ENCODE results near the gene ZNF316.

Gene ZNF316

DNA sequence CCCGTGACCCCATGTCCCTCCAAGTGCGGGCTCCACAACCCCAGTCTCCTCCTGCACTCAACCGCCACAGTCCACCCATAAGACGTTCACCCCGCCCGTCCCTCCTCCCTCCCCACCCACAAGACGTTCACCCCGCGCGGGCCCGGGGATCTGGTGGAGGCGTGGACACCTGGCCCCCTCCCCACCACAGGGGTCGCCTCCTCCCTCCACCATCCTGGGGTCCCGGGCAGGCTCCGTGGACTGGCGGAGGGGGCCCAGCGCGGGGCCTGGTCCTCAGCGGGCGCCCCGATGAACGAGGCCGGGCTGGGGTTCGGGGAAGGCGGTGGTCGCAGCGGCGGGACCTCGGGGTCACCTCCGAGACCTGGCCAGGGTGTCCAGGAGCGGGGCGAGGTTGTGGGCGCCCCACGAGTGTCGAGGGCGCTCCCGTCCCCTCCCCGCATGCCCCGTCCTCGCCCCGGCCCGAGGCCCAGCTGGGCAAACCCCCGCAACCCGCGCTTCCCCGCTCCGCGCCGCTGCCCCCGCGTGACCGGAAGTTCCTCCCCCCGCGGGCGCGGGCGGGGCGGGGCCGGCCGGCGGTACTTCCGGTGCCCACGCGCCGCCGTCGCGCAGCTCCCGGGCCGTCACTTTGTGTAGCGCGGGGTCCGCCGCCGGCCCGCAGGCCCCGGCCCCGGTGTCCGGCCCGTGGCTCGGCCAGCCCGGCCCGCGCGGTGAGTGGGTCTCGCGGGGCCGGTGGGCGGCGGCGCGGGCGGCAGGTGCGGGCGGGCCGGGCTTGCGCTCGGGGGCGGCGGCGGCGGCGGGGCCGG, at the start of gene ZNF316:
ZNF316 (plus strand) TSS at position 578 of the 803 bp plus-strand sequence. CDS start 5,092 bp downstream, outside the sequence.
- DNase-seq (ENCODE audit: low read depth in 4 of 4, low spot score in 1 of 4) = peak in 3 of 4 experiments; percentile 36 to 53 (median 41)

DNA sequence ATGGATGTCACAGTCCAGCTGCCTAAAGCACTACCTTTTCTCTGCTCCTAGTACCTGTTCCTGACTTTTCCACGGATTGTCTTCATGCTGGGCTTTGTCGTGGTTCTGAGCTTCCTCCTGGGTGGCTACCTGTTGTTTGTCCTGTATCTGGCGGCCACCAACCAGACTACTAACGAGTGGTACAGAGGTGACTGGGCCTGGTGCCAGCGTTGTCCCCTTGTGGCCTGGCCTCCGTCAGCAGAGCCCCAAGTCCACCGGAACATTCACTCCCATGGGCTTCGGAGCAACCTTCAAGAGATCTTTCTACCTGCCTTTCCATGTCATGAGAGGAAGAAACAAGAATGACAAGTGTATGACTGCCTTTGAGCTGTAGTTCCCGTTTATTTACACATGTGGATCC, 48.6 kb upstream of the ZNF316 start:
- no peak for DNase-seq (ENCODE audit: low read depth in 4 of 4, low spot score in 1 of 4)

DNA sequence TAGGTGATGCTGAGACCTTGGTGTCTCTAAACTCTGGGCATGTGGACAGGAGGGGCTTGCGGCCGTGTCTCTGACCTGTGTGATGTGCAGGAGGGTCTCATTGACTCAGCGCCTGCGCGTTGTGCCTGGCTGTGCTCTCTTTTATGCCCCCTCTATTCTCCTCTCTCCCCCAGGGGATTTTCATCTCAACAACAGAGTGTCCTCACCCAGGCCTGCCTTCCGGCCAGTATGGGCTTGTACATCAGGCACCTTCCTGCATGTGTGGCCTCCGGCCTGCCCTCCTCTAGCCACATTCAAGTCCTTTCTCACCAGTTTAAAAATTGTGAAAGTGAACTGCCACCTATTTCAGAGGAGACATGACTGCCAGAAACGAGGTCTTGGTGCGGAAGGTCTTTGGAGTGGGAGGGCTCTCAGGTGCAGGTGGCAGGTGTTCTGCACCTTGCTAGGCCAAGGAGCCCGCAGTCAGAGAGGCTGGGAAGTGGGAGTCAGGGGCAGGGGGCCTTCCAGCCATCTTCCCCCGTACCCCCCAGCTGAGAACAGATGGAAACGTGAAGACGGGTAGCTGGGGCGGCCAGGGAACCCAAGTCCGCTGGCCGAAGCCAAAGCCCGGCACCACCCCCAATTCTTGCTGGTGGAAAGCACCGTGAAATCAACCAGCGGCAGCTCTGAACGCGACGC, 47.8 kb upstream of the ZNF316 start:
- DNase-seq (ENCODE audit: low read depth in 4 of 4, low spot score in 1 of 4) = no peak

DNA sequence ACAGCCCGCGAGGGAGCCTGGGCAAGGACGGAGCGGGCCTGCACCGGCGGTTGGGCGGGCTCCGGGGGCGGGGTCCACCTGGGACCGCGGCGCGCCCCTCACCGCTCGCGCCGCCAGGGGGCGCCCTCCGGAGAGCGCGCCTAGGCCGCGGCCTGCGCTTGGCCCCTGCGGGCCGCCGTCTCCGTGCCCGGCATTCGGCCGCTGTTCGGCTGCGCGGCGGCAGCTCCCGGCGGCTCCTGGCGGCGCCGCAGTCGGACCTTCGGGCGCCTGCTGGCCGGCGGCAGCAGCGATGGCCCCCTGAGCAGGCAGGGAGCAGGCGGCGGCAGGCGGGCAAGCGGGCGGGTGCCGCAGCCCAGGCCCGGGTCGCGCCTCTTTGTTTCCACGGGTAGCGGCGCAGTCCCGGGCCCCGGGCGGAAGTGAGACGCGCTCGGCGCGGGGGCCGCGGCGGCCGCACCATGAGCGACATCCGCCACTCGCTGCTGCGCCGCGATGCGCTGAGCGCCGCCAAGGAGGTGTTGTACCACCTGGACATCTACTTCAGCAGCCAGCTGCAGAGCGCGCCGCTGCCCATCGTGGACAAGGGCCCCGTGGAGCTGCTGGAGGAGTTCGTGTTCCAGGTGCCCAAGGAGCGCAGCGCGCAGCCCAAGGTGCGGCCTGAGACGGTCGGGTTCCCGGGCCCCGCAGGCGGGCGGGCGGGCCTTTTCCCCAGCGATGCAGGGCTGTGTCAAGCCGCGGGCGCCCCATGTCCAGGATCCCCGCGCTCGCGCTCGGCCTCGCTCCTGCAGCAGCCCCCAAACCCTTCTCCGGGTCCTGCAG, 47.1 kb upstream of the ZNF316 start, which contains the start of gene INTS15:
INTS15 (plus strand) TSS at position 193 of the 816 bp plus-strand sequence; CDS start at position 456, 263 bp downstream.
- peak; percentile 53 to 75 (median 73) for DNase-seq (ENCODE audit: low read depth in 4 of 4, low spot score in 1 of 4)

DNA sequence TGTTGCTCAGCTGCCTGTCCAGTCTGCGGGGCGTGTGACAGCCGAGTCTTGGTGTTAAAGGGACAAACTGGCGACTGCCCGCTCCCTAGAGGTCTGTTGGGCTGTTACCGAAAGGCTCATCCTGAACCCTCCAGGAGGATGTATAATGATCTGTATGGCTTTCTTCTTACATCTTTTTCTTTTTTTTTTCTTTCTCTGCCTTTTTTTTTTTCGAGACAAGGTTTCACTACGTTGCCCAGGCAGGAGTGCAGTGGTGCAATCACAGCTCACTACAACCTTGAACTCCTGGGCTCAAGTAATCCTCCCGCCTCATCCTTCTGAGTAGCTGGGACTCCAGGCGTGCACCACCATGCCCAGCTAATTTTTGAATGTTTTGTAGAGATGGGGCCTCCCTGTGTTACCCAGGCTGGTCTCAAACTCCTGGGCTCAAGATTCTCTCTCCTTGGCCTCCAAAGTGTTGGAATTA, 46.4 kb upstream of the ZNF316 start:
- DNase-seq (ENCODE audit: low read depth in 4 of 4, low spot score in 1 of 4) = no peak

DNA sequence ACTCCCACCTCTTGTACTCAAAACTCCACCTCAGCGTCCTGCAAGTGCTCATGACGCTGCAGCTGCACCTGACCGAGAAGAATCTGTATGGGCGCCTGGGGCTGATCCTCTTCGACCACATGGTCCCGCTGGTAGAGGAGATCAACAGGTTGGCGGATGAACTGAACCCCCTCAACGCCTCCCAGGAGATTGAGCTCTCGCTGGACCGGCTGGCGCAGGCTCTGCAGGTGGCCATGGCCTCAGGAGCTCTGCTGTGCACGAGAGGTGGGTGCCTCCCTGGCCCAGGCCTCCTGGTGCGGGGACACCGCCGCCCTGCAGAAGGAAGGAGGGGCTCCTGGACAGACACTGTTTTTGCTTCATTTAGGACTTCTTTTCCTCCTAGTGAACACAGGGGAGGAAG, 37.0 kb upstream of the ZNF316 start:
- no peak for DNase-seq (ENCODE audit: low read depth in 4 of 4, low spot score in 1 of 4)

DNA sequence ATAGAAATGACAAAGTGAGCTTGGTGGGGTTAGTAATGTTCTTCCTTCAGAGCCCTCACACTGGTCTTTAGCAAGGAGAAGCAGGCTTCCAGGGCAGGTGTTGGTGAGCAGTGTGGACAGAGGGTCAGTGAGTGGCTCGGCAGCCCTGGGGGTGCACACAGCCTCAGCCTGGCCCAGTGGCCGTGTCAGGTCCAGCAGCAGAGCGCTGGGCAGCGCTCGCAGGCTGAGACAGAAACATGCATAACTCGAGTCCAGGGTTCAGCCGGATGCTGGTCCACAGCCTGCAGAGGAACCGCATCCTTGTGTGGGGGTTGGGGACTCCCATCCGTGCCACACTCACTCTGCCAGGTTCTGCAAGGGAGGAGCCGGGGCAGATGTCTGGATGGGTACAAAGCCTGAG, 32.7 kb upstream of the ZNF316 start:
- no peak for DNase-seq (ENCODE audit: low read depth in 4 of 4, low spot score in 1 of 4)

DNA sequence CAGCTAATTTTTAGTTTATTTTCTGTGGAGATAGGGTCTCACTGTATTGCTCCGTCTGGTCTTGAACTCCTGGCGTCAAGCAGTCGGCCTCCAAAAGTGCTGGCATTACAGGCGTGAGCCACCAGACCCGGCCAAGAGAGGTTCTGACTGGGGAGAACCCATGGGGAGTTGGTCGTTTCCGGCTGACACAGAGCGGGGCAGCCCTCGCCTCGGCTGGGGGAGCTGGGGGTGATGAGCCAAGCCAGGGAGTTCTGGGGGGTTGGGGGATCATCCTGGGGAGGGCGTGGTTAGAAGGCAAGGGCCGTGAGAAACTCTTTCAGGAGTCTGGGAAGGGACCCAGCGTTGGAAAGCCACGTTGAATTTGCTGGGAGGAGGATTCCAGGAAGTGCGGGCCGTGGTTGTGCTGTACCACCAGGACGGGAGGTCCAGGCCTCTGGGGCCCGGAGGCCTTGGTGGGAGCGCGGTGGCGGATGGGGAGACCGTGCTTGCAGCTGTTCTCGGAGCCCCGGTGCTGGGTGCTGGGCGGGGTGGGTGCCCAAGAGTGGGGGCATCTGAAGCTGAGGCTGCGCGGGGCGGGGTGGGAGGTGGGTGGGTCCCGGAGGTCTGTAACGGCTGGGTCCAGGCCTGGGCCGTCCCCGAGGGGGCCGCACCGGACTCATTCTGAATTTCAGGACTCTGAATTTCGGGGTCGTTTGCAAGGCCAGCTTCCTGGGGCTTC, 30.1 kb upstream of the ZNF316 start:
- DNase-seq (ENCODE audit: low read depth in 4 of 4, low spot score in 1 of 4) = no peak

DNA sequence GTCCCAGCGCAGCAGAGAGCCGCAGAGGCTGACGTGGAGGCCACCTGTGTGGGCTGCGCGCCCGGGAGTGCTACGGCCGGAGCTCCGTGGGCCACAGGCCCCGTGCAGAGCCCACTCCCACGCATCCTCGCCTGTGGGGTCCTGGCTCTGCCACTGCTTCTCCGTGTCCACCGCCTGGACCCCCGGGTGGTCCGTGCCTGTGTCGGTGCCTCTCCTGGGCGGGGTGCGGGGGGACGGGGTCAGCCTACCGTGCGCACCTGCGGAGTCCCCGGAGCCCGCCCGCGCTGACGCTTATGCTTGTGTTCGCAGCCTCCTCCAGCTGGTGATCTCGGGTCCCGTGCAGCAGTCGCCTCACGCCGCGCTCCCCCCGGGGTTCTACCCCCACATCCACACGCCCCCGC, 29.5 kb upstream of the ZNF316 start:
- no peak for DNase-seq (ENCODE audit: low read depth in 4 of 4, low spot score in 1 of 4)

DNA sequence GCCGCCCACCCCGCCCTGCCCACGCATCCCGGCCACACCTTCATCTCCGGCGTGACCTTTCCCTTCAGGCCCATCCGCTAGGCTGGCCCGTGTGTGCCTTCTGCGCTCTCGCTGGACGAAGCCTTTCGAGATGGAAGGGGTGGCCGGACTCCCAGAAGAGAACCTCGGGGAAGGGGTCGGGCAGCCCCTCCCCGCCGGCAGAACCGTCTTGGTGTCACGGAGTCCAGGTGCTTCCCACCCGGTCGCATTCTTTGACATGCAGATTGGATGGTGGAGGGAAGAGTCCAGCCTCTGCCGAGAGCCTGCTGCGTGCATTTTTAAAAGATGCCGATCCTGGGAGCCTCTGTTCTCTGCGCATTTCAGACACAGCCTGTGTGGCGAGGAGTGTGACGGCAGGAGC, 29.0 kb upstream of the ZNF316 start:
- no peak for DNase-seq (ENCODE audit: low read depth in 4 of 4, low spot score in 1 of 4)

DNA sequence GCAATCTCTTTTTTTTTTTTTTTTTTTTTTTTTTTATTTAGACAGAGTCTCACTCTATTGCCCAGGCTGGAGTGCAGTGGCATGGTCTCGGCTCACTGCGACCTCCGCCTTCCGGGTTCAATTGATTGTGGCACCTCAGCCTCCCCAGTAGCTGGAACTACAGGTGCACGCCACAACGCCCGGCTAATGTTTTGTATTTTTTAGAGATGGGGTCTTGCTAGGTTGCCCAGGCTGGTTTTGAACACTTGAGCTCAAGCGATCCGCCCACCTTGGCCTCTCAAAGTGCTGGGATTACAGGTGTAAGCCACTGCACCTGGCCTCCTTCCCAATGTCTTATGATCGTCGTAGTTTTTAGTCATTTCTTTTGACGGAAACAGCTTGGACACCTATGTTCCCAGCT, 28.3 kb upstream of the ZNF316 start:
- no peak for DNase-seq (ENCODE audit: low read depth in 4 of 4, low spot score in 1 of 4)

DNA sequence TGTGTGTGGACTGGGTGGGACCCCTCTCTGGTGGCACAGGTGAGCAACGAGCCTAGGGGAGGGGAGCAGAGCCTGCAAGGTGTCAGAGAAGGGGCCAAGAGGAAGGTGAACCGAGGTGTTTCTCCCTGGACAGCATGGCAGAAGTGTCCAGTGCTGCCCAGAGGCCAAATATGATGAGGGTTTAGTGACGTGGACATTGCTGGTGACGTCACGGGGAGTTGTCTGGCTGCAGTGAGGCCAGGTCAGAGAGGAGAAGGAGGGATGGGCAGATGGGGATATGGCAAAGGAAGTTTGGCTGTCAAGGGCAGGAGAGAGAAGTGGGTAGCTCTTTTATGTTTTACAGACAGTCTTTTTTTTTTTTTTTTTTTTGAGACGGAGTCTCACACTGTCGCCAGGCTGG, 24.3 kb upstream of the ZNF316 start:
- no peak for DNase-seq (ENCODE audit: low read depth in 4 of 4, low spot score in 1 of 4)

DNA sequence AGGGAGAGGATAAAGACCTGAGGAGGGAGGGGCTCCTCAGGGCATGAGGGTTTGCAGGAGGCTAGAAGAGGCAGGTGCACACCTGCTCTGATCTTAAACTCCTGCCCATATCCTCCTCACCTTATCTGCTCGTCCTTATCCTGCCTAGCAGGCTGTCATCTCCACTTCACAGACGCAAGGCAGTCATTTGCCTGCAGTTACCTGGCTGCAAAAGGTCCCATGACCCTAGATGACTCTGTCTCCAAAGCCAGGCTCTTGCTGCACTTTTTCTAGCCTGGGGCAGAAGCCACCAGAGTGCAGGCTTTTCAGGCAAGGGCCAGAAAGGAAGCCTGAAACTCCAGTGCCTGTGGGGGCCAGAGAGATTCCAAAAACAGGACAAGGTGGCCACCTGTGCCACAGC, 23.4 kb upstream of the ZNF316 start:
- no peak for DNase-seq (ENCODE audit: low read depth in 4 of 4, low spot score in 1 of 4)

DNA sequence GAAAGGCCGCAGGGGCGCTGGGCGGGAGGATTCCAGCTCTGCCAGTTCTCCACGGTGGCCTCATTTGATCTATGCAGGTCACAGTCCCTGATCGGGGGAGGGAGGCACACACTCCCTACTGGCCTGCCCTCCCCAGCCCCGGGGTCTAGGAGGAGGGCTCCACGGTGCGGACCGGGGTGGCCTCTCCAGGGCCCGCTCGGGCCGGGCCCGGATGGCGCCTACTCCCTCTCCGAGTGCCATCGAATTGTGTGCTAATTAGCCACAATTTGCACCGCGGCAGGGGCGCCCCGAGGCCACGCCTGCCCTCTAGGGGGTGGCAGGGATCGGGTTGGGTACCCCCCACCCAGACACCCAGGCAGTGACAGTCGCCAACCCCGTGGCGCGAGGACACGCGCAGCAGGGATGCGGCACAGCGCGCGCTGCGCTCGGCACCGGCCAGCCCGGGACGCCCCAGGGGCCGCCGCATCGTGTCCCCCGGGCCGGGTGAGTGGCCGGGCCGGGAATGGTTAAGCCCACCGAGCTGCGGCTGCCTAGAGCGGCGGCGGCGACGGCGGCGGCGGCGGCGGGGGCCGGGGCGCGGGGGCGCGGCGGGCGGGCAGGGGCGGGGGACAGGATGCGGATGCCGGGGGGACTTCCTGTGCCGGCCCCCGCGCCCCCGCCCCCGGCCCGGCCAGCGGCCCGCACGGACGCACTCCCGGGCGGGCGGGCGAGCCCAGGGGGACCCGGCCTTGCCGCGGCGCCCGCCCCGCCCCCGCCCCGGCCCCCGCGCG, 22.0 kb upstream of the ZNF316 start, which contains the start of gene ZNF853:
ZNF853 (plus strand) TSS at position 658 of the 770 bp plus-strand sequence. CDS start 565 bp downstream, outside the sequence.
- DNase-seq (ENCODE audit: low read depth in 4 of 4, low spot score in 1 of 4) = no peak

DNA sequence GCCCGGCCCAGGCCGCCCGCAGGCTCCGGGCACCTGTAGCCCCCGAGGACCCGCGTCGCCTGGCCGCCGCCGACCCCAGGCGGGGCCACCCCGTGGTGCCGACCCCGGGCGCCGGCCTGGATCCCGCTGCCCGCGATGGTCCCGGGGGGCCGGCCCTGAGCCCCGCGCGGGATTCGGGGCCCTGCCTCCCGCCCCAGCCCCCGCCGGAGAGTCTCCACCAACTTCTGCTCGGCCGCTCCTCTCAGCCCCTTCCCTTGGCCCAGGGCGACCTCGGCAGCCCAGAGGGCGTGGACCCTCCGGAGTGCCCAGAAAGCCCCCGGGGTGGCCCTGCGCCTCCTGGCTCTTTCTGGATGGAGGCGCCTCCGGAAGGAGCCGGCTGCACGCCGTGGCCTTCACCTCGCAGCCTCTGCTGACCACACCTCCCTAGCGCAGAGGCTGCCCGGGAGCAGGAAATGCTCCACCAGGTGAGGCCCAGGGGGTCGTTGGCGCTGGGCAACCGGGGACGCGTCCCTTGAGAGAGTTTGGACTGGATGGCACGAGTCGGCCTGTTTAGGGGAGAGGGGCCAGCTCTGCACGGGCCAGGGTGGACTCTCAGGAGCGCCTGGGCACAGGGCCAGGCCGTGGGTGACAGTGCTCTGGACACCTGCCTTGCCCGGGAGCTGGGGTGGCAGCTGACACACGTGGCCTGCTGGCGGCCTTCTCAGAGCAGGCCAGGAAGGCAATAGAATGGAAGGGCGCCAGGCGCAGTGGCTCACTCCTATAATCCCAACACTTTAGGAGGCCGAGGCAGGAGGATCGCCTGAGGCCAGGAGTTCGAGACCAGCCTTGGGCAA, 21.2 kb upstream of the ZNF316 start:
- no peak for DNase-seq (ENCODE audit: low read depth in 4 of 4, low spot score in 1 of 4)

DNA sequence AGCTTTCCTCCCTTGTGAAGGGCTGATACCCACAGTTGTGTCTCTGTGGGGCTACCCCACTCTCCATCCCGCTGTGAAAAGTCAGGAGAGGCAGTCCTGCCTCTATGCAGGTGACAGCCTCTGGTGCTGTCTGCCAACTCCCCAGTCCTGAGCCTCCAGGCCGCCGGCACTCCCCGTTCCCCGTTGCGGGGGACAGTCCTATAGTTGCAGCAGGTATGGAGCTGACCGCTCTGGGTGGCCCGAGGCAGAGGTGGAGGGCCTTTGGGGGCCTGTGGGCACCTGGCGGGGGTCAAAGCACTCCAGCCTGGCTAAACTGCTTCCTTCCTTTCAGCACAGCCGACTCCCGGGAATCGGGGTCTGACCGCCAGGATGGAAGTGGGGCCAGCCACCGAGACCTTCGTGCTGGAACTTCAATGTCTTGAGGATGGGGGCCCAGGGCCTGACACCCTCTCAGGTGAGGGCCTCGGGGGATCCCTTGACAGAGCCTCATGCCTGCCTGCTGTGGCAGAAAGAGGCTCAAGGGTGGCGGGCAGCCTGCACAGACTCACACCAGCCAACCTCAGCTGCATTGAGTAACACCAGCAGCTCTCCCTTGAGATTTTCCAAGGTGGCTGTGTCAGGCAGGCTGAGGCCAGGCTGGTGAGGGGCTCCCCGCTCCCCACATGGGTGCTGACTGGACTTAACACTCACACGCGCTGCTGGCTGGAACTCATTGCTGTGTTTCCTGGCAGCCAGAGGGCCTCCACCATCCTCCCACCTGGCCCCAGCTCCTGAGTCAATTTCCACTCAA, 20.1 kb upstream of the ZNF316 start:
- DNase-seq (ENCODE audit: low read depth in 4 of 4, low spot score in 1 of 4) = no peak

DNA sequence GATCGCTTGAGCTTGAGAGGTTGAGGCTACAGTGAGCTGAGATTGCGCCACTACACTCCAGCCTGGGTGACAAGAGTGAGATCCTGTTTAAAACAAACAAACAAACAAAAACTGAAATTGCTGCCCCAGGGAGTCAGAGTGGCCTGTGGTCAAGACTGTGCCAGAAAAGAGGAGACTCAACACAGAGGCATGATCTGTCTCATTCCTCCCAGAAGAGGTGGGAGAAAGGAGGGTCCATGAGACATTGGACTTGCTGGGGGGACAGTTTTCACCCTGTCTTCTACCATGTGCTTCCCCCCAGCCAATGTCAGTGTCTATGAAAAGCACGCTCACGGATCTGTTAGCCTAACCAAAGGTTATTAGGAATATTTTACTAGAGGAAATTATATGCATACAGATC, 18.5 kb upstream of the ZNF316 start:
- no peak for DNase-seq (ENCODE audit: low read depth in 4 of 4, low spot score in 1 of 4)

DNA sequence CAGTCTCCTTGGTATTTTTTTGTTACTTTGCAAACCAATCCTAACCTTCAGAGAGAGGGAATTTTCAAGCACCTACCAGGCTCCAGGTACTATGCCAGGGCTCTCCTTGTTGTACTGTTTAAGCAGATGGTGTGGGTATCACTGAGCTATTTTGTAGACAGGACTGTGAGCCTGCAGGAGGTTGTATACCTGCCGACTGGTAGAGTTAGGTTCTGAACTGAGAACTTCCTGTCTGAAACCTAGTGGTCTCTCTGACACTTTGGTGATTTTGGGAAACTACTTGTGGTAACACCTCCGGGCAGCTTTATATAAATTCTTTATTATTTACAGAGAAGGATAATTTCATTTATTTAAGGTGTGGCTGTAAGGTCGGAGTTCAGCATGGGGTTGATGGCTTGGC, 17.2 kb upstream of the ZNF316 start:
- DNase-seq (ENCODE audit: low read depth in 4 of 4, low spot score in 1 of 4) = no peak

All from stimulated activated CD4-positive, alpha-beta T cell treated with anti-CD3 and anti-CD28 coated beads, Interleukin-1b, Interleukin-23, amount 100 ng/mL, for 24 hours (primary cell).